OCI-LY7 (cell line): ENCODE data around the gene PSTK. TPM values are rescaled to one million over a fixed set of nuclear protein-coding genes. Genes with fewer than 3 reads are reported as not detected.

Source experiments
- BruUV-seq: library from RNA; stranded (reverse); fragments of 400-500 nt; replicated peaks from 2 replicates; lab custom pipeline; 2021; lab: Mats Ljungman, UMichigan
- CTCF ChIA-PET: fragments of 300-600 bp; sonication (Branson Sonifier 250); formaldehyde crosslinking; loops from one replicate; lab custom pipeline; 2022; ENCODE audit warnings: antibody characterized with exemption; ENCODE audit not compliant: unreplicated experiment; lab: Charles Lee
- POLR2A ChIA-PET: fragments of 300-600 bp; sonication (Branson Sonifier 250); formaldehyde crosslinking; loops from one replicate; lab custom pipeline; 2022; ENCODE audit warnings: antibody characterized with exemption; lab: Charles Lee
- DNase-seq: peaks from one replicate; pipeline ENCODE4 v3.0.0-alpha.2; 2015; ENCODE audit warnings: low spot score
- H2AFZ ChIP-seq: fragments of 200-600 bp; sonication (generic), shearing (Covaris generic); 2 replicates; pipeline ENCODE4 v1.6.1; 2014; ENCODE audit warnings: mild to moderate bottlenecking, antibody characterized with exemption, low read length, moderate library complexity
- H3K27ac ChIP-seq: fragments of 200-600 bp; sonication (generic); 2 replicates; pipeline ENCODE4 v1.5.1; 2014; ENCODE audit warnings: mixed run types, low read depth, mild to moderate bottlenecking, moderate library complexity, low read length, inconsistent platforms; ENCODE audit not compliant: poor library complexity, severe bottlenecking
- H3K36me3 ChIP-seq: fragments of 200-600 bp; sonication (generic); 2 replicates; pipeline ENCODE4 v1.6.1; 2014; ENCODE audit warnings: mild to moderate bottlenecking, antibody characterized with exemption, low read length, moderate library complexity, mixed read lengths; ENCODE audit not compliant: insufficient read depth
- H3K4me1 ChIP-seq: fragments of 200-600 bp; sonication (generic); 2 replicates; pipeline ENCODE4 v1.5.1; 2014; ENCODE audit warnings: mild to moderate bottlenecking, low read length; ENCODE audit not compliant: insufficient read depth, poor library complexity, severe bottlenecking
- H3K4me2 ChIP-seq: fragments of 200-600 bp; sonication (generic); 2 replicates; pipeline ENCODE4 v1.6.1; 2014; ENCODE audit warnings: mild to moderate bottlenecking, low read length
- H3K4me3 ChIP-seq: fragments of 200-600 bp; sonication (generic); 2 replicates; pipeline ENCODE4 v1.5.1; 2014; ENCODE audit warnings: mild to moderate bottlenecking, low read depth, low read length; ENCODE audit not compliant: poor library complexity, severe bottlenecking
- H3K79me2 ChIP-seq: fragments of 200-600 bp; sonication (generic); 2 replicates; pipeline ENCODE4 v1.6.1; 2016; ENCODE audit warnings: low read depth, mild to moderate bottlenecking, low read length, moderate library complexity, mixed read lengths; ENCODE audit not compliant: insufficient read depth
- H3K9me2 ChIP-seq: fragments of 200-600 bp; sonication (generic); 2 replicates; pipeline ENCODE4 v1.6.1; 2016; ENCODE audit warnings: mild to moderate bottlenecking, low read length, mixed read lengths; ENCODE audit not compliant: insufficient read depth
- H3K9me3 ChIP-seq: fragments of 200-600 bp; sonication (generic); 2 replicates; pipeline ENCODE4 v1.6.1; 2014; ENCODE audit warnings: mild to moderate bottlenecking, mixed run types, low read length, mixed read lengths
- H4K20me1 ChIP-seq: fragments of 200-600 bp; sonication (generic); 2 replicates; pipeline ENCODE4 v1.6.1; 2014; ENCODE audit warnings: mild to moderate bottlenecking, antibody characterized with exemption, low read length, moderate library complexity, mixed read lengths; ENCODE audit not compliant: insufficient read depth
- EZH2phosphoT487 ChIP-seq: fragments of 200-600 bp; sonication (generic); IDR thresholded peaks from 2 replicates; pipeline ENCODE4 v1.6.1; 2018; ENCODE audit warnings: low read depth, borderline replicate concordance, mild to moderate bottlenecking, mixed run types, antibody characterized with exemption, low read length, moderate library complexity, mixed read lengths
- intact Hi-C: fragments of 100-400 bp; cut with micrococcal nuclease; formaldehyde crosslinking; loops from one replicate; pipeline ENCODE4 v1.10.0; 2022; ENCODE audit not compliant: unreplicated experiment
- total RNA-seq, 2 experiments: library from RNA; depleted of rRNA in 1 of 2; stranded (reverse); fragments of >200 nt in 1 of 2; shearing (Covaris generic) in 1 of 2; gene quantifications; 2 replicates each; pipeline ENCODE4 v1.2.3, GENCODE V29; 2014 to 2022
- TF ChIP-seq, protein P1 (sequence below): fragments of 200-600 bp; sonication (generic); conservative IDR thresholded peaks from 2 replicates; pipeline ENCODE4 v1.5.1; 2014; ENCODE audit warnings: mild to moderate bottlenecking, antibody characterized with exemption, low read length, moderate library complexity, mixed read lengths

PSTK gene
- total RNA-seq, 2 experiments from 2014 or later = 4.9 to 8.9 TPM

DNA sequence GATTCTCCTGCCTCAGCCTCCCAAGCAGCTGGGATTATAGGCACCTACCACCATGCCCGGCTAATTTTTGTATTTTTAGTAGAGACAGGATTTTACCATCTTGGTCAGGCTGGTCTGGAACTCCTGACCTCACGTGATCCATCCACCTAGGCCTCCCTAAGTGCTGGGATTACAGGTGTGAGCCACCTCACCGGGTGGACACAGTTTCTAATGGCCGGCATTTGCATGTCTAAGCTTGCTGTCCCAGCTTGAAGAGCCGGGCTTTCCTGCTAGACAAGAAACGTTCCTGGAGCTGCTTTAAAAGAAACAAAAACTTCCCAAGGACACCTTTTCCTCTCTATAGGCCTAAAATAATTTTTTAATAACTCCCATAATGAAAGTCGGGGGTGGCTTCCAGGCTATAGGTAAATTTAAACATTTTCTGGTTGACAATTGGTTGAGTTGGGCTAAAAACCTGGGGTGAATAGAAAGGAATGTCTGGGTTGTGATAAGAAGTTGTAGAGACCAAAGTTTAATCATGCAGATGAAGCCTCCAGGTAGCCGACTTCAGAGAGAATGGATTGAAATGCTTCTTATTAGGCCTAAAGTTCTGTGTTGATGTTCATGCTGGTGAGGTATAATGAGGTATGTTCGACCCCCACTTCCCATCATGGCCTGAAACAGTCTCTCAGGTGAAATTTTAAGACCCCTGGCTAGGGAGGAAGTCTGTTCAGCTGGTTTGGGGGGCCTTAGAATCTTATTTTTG, 37.4 kb downstream of the PSTK start:
- POLR2A ChIA-PET = no interaction called here
- Histone ChIP-seq H3K27ac (no peak overlapping the region), H3K9me3 (no peaks in the 10 kb centered on the region), H3K36me3 (no peaks in the 10 kb centered on the region), H2AFZ (no peak overlapping the region), H3K79me2 (no peaks in the 10 kb centered on the region), H3K4me3 (no peak overlapping the region), H3K9me2 (no peaks in the 10 kb centered on the region), H3K4me2 (no peak overlapping the region), H4K20me1 (no peaks in the 10 kb centered on the region), H3K4me1 (no peaks in the 10 kb centered on the region)
- TF ChIP-seq EZH2phosphoT487 = no peak
- TF ChIP-seq, protein P1, sequence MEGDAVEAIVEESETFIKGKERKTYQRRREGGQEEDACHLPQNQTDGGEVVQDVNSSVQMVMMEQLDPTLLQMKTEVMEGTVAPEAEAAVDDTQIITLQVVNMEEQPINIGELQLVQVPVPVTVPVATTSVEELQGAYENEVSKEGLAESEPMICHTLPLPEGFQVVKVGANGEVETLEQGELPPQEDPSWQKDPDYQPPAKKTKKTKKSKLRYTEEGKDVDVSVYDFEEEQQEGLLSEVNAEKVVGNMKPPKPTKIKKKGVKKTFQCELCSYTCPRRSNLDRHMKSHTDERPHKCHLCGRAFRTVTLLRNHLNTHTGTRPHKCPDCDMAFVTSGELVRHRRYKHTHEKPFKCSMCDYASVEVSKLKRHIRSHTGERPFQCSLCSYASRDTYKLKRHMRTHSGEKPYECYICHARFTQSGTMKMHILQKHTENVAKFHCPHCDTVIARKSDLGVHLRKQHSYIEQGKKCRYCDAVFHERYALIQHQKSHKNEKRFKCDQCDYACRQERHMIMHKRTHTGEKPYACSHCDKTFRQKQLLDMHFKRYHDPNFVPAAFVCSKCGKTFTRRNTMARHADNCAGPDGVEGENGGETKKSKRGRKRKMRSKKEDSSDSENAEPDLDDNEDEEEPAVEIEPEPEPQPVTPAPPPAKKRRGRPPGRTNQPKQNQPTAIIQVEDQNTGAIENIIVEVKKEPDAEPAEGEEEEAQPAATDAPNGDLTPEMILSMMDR = no peak
- CTCF ChIA-PET = no interaction called here
- intact Hi-C loops = no loop called here
- BruUV-seq = no TSS peak
- DNase-seq = no peak

DNA sequence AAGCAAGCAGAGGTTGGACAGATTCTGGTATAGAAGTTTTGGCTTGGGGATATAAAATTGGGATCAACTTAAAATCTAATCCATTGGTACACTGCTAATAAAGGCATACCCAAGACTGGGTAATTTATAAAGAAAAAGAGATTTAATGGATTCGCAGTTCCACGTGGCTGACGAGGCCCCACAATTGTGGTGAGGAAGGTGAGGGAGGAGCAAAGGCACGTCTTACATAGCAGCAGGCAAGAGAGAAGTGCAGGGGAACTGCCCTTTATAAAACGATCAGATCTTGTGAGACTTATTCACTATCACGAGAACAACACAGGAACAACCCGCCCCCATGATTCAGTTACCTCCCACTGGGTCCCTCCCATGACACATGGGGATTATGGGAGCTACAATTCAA, 38.3 kb downstream of the PSTK start:
- Histone ChIP-seq H3K9me3 (no peaks in the 10 kb centered on the region), H3K36me3 (no peaks in the 10 kb centered on the region), H2AFZ (no peak overlapping the region), H4K20me1 (no peaks in the 10 kb centered on the region), H3K4me3 (no peak overlapping the region), H3K4me2 (no peak overlapping the region), H3K27ac (no peak overlapping the region), H3K9me2 (no peaks in the 10 kb centered on the region), H3K79me2 (no peaks in the 10 kb centered on the region), H3K4me1 (no peaks in the 10 kb centered on the region)
- ChIA-PET CTCF (no interaction called here), POLR2A (no interaction called here)
- no peak for DNase-seq
- intact Hi-C loops = no loop called here
- TF ChIP-seq, protein P1 = no peak
- no peak for TF ChIP-seq EZH2phosphoT487
- BruUV-seq = no TSS peak

DNA sequence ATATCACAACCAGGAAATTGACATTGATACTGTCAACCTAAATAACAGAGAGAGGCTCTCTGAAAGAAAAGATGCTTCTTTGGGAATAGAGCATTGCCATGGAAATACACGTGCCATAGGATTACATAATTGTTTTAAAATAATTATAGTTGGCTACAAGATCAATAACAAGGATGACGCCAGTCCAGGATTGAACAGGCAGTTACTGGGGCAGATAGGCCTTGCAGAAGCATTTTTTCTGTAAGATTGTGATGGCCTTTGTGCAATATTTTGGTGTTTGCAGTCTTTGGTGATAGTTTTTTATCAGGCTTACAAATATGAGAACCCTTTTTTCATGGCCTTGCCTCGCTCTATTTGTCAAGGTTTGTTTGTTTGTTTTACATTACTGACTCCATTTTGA, 39.1 kb downstream of the PSTK start:
- no peak overlapping the region for H2AFZ ChIP-seq
- no peaks in the 10 kb centered on the region for H4K20me1 ChIP-seq
- CTCF ChIA-PET = no interaction called here
- intact Hi-C loops = no loop called here
- DNase-seq = no peak
- H3K4me3 ChIP-seq = no peak overlapping the region
- no peak overlapping the region for H3K27ac ChIP-seq
- no peak for TF ChIP-seq EZH2phosphoT487
- TF ChIP-seq, protein P1 = no peak
- POLR2A ChIA-PET = no interaction called here
- BruUV-seq = no TSS peak
- no peaks in the 10 kb centered on the region for H3K4me1 ChIP-seq
- no peaks in the 10 kb centered on the region for H3K79me2 ChIP-seq
- H3K9me2 ChIP-seq = no peaks in the 10 kb centered on the region
- no peaks in the 10 kb centered on the region for H3K9me3 ChIP-seq
- H3K36me3 ChIP-seq = no peaks in the 10 kb centered on the region
- H3K4me2 ChIP-seq = no peak overlapping the region
